T-helper 22 cell (primary cell): Measurements from ENCODE around the gene KYAT1.
"Not testable (repeated sequence)": the region's sequence is repeated elsewhere in the genome, so short reads cannot be mapped to it uniquely, and the experiment has no call there.

ENCODE experiments used
- DNase-seq: peaks from one replicate; pipeline ENCODE4 v3.0.0-alpha.2; 2020; ENCODE audit warnings: low read depth

The KYAT1 gene

GRCh38 chr9:128885376-128885775, 3.6 kb upstream of the KYAT1 start:
- no peak for DNase-seq

GRCh38 chr9:128884164-128884563, 2.4 kb upstream of the KYAT1 start:
- no peak for DNase-seq

GRCh38 chr9:128882677-128883603, 1.2 kb upstream of the KYAT1 start:
- no peak for DNase-seq

- DNase-seq = no peak
Observed at GRCh38 chr9:128877852-128878251, 3.9 kb downstream of the KYAT1 start.

- not testable (repeated sequence) for DNase-seq
Observed at GRCh38 chr9:128870941-128871265, 10.8 kb downstream of the KYAT1 start.

GRCh38 chr9:128870128-128870940, 11.4 kb downstream of the KYAT1 start:
- DNase-seq = no peak

- peak; percentile 59 for DNase-seq
Observed at GRCh38 chr9:128863647-128864046, 18.1 kb downstream of the KYAT1 start.

GRCh38 chr9:128862401-128862851, 19.3 kb downstream of the KYAT1 start:
- DNase-seq = no peak

- no peak for DNase-seq
Observed at GRCh38 chr9:128861501-128861900, 20.2 kb downstream of the KYAT1 start.

GRCh38 chr9:128860937-128861336, 20.8 kb downstream of the KYAT1 start:
- no peak for DNase-seq

- not testable (repeated sequence) for DNase-seq
Observed at GRCh38 chr9:128858476-128858875, 23.3 kb downstream of the KYAT1 start.

GRCh38 chr9:128854454-128854853, 27.3 kb downstream of the KYAT1 start:
- not testable (repeated sequence) for DNase-seq

- not testable (repeated sequence) for DNase-seq
Observed at GRCh38 chr9:128852646-128853045, 29.1 kb downstream of the KYAT1 start.

GRCh38 chr9:128851779-128852600, 29.8 kb downstream of the KYAT1 start:
- not testable (repeated sequence) for DNase-seq

GRCh38 chr9:128851024-128851423, 30.7 kb downstream of the KYAT1 start:
- not testable (repeated sequence) for DNase-seq

GRCh38 chr9:128847803-128848202, 33.9 kb downstream of the KYAT1 start:
- DNase-seq = no peak

- DNase-seq = no peak
Observed at GRCh38 chr9:128846680-128847030, 35.1 kb downstream of the KYAT1 start.

- no peak for DNase-seq
Observed at GRCh38 chr9:128845186-128845931, 36.4 kb downstream of the KYAT1 start.

- not testable (repeated sequence) for DNase-seq
Observed at GRCh38 chr9:128843171-128843570, 38.6 kb downstream of the KYAT1 start.

GRCh38 chr9:128841694-128842492, 39.9 kb downstream of the KYAT1 start:
- no peak for DNase-seq

- no peak for DNase-seq
Observed at GRCh38 chr9:128840524-128840923, 41.2 kb downstream of the KYAT1 start.
